OCI-LY3 (cell line): ENCODE data around the gene TP63.

Source experiments
- H2AFZ ChIP-seq: fragments of 200-600, 300-600 bp; shearing (Covaris generic); 2 replicates; pipeline ENCODE4 v1.6.0; 2014; ENCODE audit warnings: antibody characterized with exemption, low read depth, low read length
- H3K27ac ChIP-seq: fragments of 200-600, 300-600 bp; sonication (generic); 2 replicates; pipeline ENCODE4 v1.5.1; 2014; ENCODE audit warnings: mild to moderate bottlenecking, low read length, moderate library complexity, mixed read lengths
- H3K27me3 ChIP-seq: fragments of 200-600, 300-600 bp; sonication (generic); 2 replicates; pipeline ENCODE4 v1.6.1; 2014; ENCODE audit warnings: low read depth, low read length, mixed read lengths
- H3K36me3 ChIP-seq: fragments of 200-600, 300-600 bp; sonication (generic); replicated peaks from 2 replicates; pipeline ENCODE3; 2014; ENCODE audit warnings: low read depth, low read length, mixed read lengths
- H3K4me1 ChIP-seq: fragments of 300-600, 200-600 bp; sonication (generic); 2 replicates; pipeline ENCODE4 v1.6.1; 2014; ENCODE audit warnings: low read length, mixed read lengths
- H3K4me2 ChIP-seq: fragments of 200-600, 300-600 bp; sonication (generic); 2 replicates; pipeline ENCODE4 v1.6.1; 2014; ENCODE audit warnings: low read length, mixed read lengths
- H3K4me3 ChIP-seq: fragments of 300-600, 200-600 bp; sonication (generic); 2 replicates; pipeline ENCODE4 v1.5.1; 2014; ENCODE audit warnings: antibody characterized with exemption, mild to moderate bottlenecking, low read length, moderate library complexity
- H3K79me2 ChIP-seq: fragments of 300-600, 200-600 bp; shearing (Covaris generic); 2 replicates; pipeline ENCODE4 v1.6.1; 2014; ENCODE audit warnings: mild to moderate bottlenecking, low read length, mixed read lengths
- H3K9ac ChIP-seq: fragments of 300-600, 200-600 bp; shearing (Covaris generic); 2 replicates; pipeline ENCODE4 v1.6.0; 2014; ENCODE audit warnings: mild to moderate bottlenecking, low read length, moderate library complexity
- H3K9me3 ChIP-seq: fragments of 200-600, 300-600 bp; shearing (Covaris generic); 2 replicates; pipeline ENCODE4 v1.6.1; 2014; ENCODE audit warnings: low read length, mixed read lengths; ENCODE audit not compliant: insufficient read depth
- H4K20me1 ChIP-seq: fragments of 200-600, 300-600 bp; sonication (generic); 2 replicates; pipeline ENCODE4 v1.6.1; 2016; ENCODE audit warnings: low read length, mixed read lengths; ENCODE audit not compliant: insufficient read depth
- EZH2phosphoT487 ChIP-seq: fragments of 200-600 bp; shearing (Covaris generic); IDR thresholded peaks from 2 replicates; pipeline ENCODE4 v1.6.1; 2018; ENCODE audit warnings: antibody characterized with exemption, mixed run types, low read depth
- TF ChIP-seq, protein P1 (sequence below): fragments of 200-600, 300-600 bp; sonication (generic); IDR thresholded peaks from 2 replicates; pipeline ENCODE4 v1.5.1; 2014; ENCODE audit warnings: antibody characterized with exemption, low read length, low read depth

TP63 gene

DNA sequence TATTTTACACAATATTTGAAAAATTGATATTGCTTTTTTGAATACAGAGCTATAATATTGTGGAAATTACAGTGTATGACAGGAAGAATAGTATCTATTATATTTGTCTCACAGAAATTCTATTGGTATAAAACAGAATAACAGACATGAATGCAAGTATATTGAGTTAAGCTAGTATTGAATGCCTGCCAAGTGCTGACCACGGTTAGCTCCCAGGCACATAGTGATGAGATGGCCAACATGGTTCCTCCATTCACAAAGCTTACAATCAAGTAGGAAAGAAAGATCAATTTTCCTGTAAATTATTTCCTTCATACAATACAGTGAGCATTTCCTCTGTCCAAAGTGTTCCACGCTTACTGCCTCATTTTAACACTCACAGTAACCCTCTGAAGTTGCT lies 67.6 kb downstream of the TP63 start:
- TF ChIP-seq EZH2phosphoT487: no peak
- TF ChIP-seq, protein P1, sequence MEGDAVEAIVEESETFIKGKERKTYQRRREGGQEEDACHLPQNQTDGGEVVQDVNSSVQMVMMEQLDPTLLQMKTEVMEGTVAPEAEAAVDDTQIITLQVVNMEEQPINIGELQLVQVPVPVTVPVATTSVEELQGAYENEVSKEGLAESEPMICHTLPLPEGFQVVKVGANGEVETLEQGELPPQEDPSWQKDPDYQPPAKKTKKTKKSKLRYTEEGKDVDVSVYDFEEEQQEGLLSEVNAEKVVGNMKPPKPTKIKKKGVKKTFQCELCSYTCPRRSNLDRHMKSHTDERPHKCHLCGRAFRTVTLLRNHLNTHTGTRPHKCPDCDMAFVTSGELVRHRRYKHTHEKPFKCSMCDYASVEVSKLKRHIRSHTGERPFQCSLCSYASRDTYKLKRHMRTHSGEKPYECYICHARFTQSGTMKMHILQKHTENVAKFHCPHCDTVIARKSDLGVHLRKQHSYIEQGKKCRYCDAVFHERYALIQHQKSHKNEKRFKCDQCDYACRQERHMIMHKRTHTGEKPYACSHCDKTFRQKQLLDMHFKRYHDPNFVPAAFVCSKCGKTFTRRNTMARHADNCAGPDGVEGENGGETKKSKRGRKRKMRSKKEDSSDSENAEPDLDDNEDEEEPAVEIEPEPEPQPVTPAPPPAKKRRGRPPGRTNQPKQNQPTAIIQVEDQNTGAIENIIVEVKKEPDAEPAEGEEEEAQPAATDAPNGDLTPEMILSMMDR: no peak
- no peaks in the 10 kb centered on the region for H3K27me3 ChIP-seq
- peaks cover 4% of the 10 kb centered on the region for H3K36me3 ChIP-seq
- H3K9me3 ChIP-seq: no peaks in the 10 kb centered on the region
- no peak overlapping the region for H3K9ac ChIP-seq
- H3K4me1 ChIP-seq: no peaks in the 10 kb centered on the region
- no peak overlapping the region for H2AFZ ChIP-seq
- H3K27ac ChIP-seq: no peak overlapping the region
- H3K4me2 ChIP-seq: no peak overlapping the region
- peaks cover 16% of the 10 kb centered on the region for H3K79me2 ChIP-seq
- 0 out of 2 replicates have a peak, but pooled peaks cover 7% of the 10 kb centered on the region for H4K20me1 ChIP-seq
- no peak overlapping the region for H3K4me3 ChIP-seq

DNA sequence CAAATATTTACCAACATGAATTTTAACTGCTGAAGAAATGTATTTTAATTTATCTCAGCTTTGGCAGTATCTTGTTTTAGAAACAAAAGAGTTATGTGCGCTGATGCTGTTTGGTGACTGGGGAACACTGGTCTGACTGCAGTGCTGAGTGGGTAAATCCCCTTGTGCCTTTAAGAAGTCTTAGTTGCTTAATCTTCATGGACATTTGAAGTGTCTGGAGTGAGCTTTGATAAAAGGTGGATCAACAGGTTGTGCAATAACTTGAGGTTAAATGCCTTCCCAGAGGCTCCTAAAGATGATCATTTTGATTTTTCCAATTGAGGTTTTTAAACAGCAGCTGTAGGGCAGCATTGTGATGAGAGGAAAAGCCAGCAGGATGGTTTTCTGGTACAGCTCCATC lies 68.7 kb downstream of the TP63 start:
- Histone ChIP-seq H3K9ac (no peak overlapping the region), H4K20me1 (0 out of 2 replicates have a peak, but pooled peaks cover 10% of the 10 kb centered on the region), H3K36me3 (peaks cover 4% of the 10 kb centered on the region), H3K9me3 (no peaks in the 10 kb centered on the region), H3K27me3 (no peaks in the 10 kb centered on the region), H3K4me3 (no peak overlapping the region), H3K79me2 (peaks cover 19% of the 10 kb centered on the region), H2AFZ (no peak overlapping the region), H3K4me2 (no peak overlapping the region), H3K4me1 (no peaks in the 10 kb centered on the region), H3K27ac (no peak overlapping the region)
- TF ChIP-seq, protein P1: no peak
- TF ChIP-seq EZH2phosphoT487: no peak

DNA sequence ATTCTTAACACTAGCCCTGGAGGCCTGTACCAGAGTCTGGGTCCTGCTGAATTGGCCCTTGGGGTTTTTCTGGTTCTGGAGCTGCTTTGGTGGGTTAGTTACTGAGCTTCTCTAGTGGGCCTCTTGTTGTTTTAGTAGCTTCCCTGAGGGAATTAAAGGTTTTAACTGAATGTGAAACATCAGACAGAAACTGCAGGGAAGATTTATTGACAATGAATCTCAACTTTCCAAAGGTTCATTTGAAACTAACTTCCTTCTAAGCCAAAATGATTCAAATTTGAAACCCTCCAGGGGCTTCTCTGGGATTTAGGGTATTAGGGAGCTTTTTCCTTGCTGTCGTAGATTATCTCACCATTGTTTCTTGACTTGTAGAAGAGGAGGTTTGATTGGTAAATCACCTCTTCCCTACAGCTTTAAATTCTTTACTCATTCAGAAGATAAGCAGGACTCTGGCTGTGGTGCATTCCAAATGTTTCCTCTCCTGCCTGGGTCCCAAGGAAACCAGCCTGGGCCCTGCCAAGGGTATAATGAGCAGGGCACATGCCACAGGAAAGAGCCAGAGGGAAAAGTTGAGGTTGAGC lies 71.0 kb downstream of the TP63 start:
- Histone ChIP-seq H3K9ac (no peak overlapping the region), H3K4me1 (no peaks in the 10 kb centered on the region), H3K36me3 (peaks cover 4% of the 10 kb centered on the region), H3K79me2 (peaks cover 18% of the 10 kb centered on the region), H2AFZ (no peak overlapping the region), H3K9me3 (no peaks in the 10 kb centered on the region), H4K20me1 (0 out of 2 replicates have a peak, but pooled peaks cover 6% of the 10 kb centered on the region), H3K27me3 (no peaks in the 10 kb centered on the region), H3K4me3 (no peak overlapping the region), H3K27ac (no peak overlapping the region), H3K4me2 (no peak overlapping the region)
- TF ChIP-seq, protein P1: no peak
- TF ChIP-seq EZH2phosphoT487: no peak

DNA sequence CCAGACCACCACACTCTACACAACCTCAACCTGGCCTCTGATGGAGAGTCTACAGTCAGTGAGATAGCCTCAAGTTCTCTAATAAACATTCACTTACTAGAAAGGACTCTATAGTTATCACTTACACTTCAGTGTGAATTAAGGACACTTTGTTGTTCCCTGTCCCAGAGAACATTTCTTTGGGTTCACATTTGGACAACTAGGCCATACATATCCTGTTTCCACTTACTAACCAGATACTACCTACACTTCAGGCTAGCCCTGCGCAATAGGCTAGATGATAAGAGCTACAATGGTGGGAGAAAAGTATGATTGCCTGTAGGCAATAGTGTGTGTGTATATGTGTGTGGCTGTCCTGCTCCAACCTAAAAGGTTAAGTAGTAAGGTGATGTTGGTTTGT lies 72.7 kb downstream of the TP63 start:
- H3K4me3 ChIP-seq: no peak overlapping the region
- 0 out of 2 replicates have a peak, but pooled peaks cover 6% of the 10 kb centered on the region for H4K20me1 ChIP-seq
- no peaks in the 10 kb centered on the region for H3K9me3 ChIP-seq
- H3K27ac ChIP-seq: no peak overlapping the region
- no peak overlapping the region for H2AFZ ChIP-seq
- H3K36me3 ChIP-seq: peaks cover 4% of the 10 kb centered on the region
- TF ChIP-seq, protein P1: no peak
- TF ChIP-seq EZH2phosphoT487: no peak
- no peak overlapping the region for H3K4me2 ChIP-seq
- no peaks in the 10 kb centered on the region for H3K27me3 ChIP-seq
- no peaks in the 10 kb centered on the region for H3K4me1 ChIP-seq
- no peak overlapping the region for H3K9ac ChIP-seq
- H3K79me2 ChIP-seq: peaks cover 21% of the 10 kb centered on the region
